DND-41 (cell line): ENCODE data around the gene RNF151.

ENCODE experiments used
- CTCF ChIP-seq: IDR thresholded peaks from 2 replicates; pipeline ENCODE4 v1.5.1; 2012; ENCODE audit warnings: borderline replicate concordance, low read length, moderate library complexity, mild to moderate bottlenecking; ENCODE audit not compliant: poor library complexity, severe bottlenecking; ENCODE audit errors: extremely low read depth
- EZH2 ChIP-seq: IDR thresholded peaks from 3 replicates; pipeline ENCODE4 v1.6.1; 2012; ENCODE audit warnings: borderline replicate concordance, low read depth, mild to moderate bottlenecking, moderate library complexity, low read length, inconsistent platforms; ENCODE audit not compliant: severe bottlenecking

GRCh38 chr16:1929578-1930337 is 36.9 kb upstream of the RNF151 start:
- peak; percentile 99 for TF ChIP-seq CTCF
- no peak for TF ChIP-seq EZH2
